Aortic smooth muscle cell (primary cell): ENCODE results near the gene CD8A. TPM values are rescaled to one million over a fixed set of nuclear protein-coding genes. Genes with fewer than 3 reads are reported as not detected.

ENCODE experiments used
- total RNA-seq: library from RNA; depleted of rRNA; stranded (reverse); fragments of >200 nt; gene quantifications from 2 replicates; pipeline ENCODE4 v1.2.3, GENCODE V29; 2014

CD8A gene
- total RNA-seq: not detected in 2 replicates

GRCh38 chr2:86790676-86791572, at the start of gene CD8A:
Gene CD8A (minus strand): TSS chr2:86790913. CDS start chr2:86790825, 88 bp downstream.

Other genes starting within 250 kb of the CD8A start
- 110 and 176 TPM in 2 replicates for gene CHMP3, start 227.5 kb downstream of the CD8A start, total RNA-seq
- gene RNF103, start 167.0 kb downstream of the CD8A start, total RNA-seq: 14.0 and 18.5 TPM in 2 replicates
- 12.6 and 13.1 TPM in 2 replicates for gene RMND5A, start 70.6 kb downstream of the CD8A start, total RNA-seq
- gene CD8B, start 71.0 kb upstream of the CD8A start, total RNA-seq: not detected in 2 replicates
- 0.13 and 0.25 TPM in 2 replicates for gene RGPD1, start 151.2 kb upstream of the CD8A start, total RNA-seq
- 0.26 TPM in 1 of 2 replicates, not detected in the other for gene PLGLB1, start 230.9 kb upstream of the CD8A start, total RNA-seq